ENCODE results near the gene CDH26.
A peak's percentile ranks its signal among the peaks of the same experiment; 100 is the strongest.

CDH26 gene

DNA sequence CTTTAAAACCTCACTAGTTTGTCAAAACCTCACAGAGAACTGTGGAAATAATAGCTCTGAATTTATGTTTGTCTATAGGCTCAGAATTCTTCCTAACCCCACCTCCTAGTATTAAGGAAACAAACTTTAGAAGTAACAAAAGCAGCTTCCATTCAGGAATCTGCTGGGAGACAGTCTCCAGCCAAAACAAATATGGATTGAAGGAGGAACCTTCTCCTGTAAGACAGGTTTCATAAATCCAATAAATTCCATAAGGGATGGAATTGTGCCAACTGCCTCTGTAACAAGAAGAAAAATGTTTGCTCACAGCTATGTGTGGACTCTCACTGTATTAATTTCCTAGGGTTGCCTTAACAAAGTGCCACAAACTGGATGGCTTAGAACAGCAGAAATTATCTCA lies 32.3 kb upstream of the CDH26 start:
- TF ChIP-seq CTCF (conservative IDR thresholded peaks at IDR 0.05; ENCODE audit: control insufficient read depth, insufficient read depth, low read depth, low read length), result no peak
- no peak for DNase-seq (ENCODE audit: low read depth)
- no peak overlapping the region for H3K4me3 ChIP-seq (ENCODE audit: control insufficient read depth, low read depth, low read length)

DNA sequence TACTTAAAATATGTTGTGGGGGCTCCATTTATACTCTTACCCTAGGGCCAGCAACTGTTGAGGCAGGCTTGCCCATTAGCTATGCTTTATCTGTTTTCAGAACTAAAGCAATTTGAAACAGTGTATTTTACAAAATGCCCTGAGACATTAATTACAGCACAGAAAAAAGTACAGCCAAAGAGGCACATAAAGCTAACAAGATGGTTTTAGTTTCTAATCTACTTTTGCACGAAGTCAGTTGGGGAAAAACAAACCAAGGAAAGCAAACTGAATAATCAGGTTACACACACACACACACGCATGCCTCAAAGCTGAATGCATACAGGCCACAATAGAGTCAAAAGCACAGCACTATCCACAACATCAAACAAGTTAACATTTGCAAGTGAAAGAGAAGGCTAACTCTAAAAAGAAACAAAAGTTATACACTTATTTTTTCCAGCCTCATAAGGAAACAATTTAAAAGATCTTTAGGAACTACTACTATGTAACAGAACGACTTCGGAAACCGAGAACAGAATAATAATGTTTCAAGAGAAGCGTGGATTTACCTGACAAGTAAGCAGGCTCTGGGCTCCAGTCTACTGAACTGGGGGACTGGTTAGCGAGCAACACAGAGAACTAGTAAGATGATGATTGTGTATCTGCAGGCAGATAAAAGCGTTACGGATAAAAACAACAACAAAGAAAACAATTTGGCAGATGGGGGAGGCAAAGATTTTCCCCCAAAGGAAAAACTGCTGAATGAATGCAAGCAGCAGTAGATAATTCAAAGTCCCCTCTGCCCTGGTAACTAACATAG lies 26.5 kb upstream of the CDH26 start:
- no peak overlapping the region for H3K4me3 ChIP-seq (ENCODE audit: control insufficient read depth, low read depth, low read length)
- no peak for DNase-seq (ENCODE audit: low read depth)
- no peak for TF ChIP-seq CTCF (conservative IDR thresholded peaks at IDR 0.05; ENCODE audit: control insufficient read depth, insufficient read depth, low read depth, low read length)

GRCh38 chr20:59932616-59933295 lies 25.5 kb upstream of the CDH26 start:
- no peak for DNase-seq (ENCODE audit: low read depth)
- TF ChIP-seq CTCF (conservative IDR thresholded peaks at IDR 0.05; ENCODE audit: control insufficient read depth, insufficient read depth, low read depth, low read length), result no peak
- H3K4me3 ChIP-seq (ENCODE audit: control insufficient read depth, low read depth, low read length), result no peak overlapping the region

GRCh38 chr20:59933296-59933848 lies 24.9 kb upstream of the CDH26 start, which contains the start of gene SYCP2:
Gene SYCP2, minus strand, starts transcription at chr20:59933637. Its CDS starts 11,224 bp downstream, at chr20:59922413.
- peak within 1 kb of the TSS; percentile 49 for H3K4me3 ChIP-seq (ENCODE audit: control insufficient read depth, low read depth, low read length)
- peak; percentile 35 for DNase-seq (ENCODE audit: low read depth)
- no peak for TF ChIP-seq CTCF (conservative IDR thresholded peaks at IDR 0.05; ENCODE audit: control insufficient read depth, insufficient read depth, low read depth, low read length)

- H3K4me3 ChIP-seq (ENCODE audit: control insufficient read depth, low read depth, low read length), result peak overlapping the region; percentile 49
- peak; percentile 49 for TF ChIP-seq CTCF (conservative IDR thresholded peaks at IDR 0.05; ENCODE audit: control insufficient read depth, insufficient read depth, low read depth, low read length)
- peak; percentile 49 for DNase-seq (ENCODE audit: low read depth)
These were observed 24.2 kb upstream of the CDH26 start for GRCh38 chr20:59933849-59934585.

GRCh38 chr20:59935457-59936185 lies 22.6 kb upstream of the CDH26 start:
- DNase-seq (ENCODE audit: low read depth), result no peak
- no peak overlapping the region for H3K4me3 ChIP-seq (ENCODE audit: control insufficient read depth, low read depth, low read length)
- TF ChIP-seq CTCF (conservative IDR thresholded peaks at IDR 0.05; ENCODE audit: control insufficient read depth, insufficient read depth, low read depth, low read length), result no peak

All from fibroblast of mammary gland (primary cell).